NCI-H82 (cell line): ENCODE measurements around the gene RAB11FIP4.

Experiments used
- DNase-seq: peaks from one replicate; lab custom pipeline; 2025; lab: John Stamatoyannopoulos, UW

Gene RAB11FIP4

DNA sequence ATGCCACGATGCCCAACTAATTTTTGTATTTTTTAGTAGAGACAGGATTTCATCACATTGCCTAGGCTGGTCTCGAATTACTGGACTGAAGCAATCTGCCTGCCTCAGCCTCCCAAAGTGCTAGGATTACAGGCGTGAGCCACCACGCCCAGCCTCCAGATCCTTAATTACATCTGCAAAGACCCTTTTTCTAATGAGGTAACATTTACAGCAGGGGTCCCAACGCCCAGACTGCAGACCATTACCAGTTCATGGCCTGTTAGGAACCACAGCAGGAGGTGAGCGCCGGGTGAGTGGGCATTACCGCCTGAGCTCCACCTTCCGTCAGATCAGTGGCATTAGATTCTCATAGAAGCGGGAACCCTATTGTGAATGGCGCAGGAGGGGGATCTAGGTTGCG is 4.0 kb upstream of the RAB11FIP4 start:
- no peak for DNase-seq

DNA sequence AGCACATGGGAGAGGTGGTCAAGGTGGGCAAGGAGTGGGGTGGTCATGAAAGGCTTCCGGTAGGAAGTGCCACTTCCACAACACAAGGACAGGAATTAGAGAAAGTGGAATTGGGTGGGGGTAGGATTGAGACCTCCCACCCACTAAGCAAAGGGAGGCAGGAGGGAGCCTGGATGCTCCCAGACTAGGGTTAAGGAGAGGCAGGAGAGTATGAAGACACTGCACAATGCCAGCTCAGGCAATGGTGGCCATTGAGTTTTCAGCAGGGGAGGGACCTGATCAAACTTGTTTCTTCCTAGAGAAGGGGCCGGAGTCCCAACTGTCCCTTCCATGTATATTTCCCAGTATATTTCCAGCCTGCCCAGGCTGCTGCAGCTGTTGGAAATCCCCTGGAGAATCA is 3.1 kb upstream of the RAB11FIP4 start:
- DNase-seq = no peak

DNA sequence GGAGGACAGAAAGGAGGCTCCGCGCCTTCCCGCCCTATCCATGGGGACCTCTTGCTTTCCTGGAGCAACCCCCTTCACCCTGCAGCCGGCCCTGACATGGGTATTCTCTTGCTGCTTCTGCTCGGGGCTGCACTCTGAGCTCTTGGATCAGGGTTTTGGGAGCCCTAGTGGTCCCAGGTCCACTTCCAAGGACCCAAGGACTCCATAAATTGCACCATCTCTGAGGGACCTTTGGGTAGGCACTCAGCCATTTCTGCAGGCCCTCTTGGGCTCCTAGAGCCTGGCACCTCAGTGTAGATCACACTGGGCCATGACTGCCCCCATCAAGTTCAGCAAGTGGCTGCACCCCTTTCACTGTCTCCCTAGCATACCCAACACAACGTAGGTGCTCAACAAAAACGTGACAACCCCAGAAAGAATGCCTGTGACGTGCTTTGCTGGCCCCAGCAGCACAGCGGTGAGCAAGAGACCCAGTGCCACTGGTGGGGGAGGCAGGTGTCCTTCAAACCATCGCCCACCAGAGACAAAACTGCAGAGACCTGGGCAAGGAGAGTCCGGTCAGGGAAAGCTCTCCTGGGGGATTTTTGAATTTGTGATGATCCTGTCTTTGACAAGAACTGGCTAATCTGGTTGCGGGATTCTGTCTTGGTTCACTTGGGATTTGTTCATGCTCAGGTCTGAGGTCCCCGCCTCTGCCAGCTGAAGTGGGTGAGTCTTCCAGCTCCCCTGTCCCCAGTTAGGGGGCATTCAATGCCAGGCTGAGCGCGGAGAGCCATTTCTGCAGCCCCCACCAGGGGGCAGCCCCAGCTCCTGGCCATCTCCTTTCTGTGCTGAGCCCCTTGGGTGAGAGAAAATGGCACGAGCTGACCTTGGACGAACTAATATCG is 2.5 kb upstream of the RAB11FIP4 start:
- DNase-seq = peak; percentile 68

DNA sequence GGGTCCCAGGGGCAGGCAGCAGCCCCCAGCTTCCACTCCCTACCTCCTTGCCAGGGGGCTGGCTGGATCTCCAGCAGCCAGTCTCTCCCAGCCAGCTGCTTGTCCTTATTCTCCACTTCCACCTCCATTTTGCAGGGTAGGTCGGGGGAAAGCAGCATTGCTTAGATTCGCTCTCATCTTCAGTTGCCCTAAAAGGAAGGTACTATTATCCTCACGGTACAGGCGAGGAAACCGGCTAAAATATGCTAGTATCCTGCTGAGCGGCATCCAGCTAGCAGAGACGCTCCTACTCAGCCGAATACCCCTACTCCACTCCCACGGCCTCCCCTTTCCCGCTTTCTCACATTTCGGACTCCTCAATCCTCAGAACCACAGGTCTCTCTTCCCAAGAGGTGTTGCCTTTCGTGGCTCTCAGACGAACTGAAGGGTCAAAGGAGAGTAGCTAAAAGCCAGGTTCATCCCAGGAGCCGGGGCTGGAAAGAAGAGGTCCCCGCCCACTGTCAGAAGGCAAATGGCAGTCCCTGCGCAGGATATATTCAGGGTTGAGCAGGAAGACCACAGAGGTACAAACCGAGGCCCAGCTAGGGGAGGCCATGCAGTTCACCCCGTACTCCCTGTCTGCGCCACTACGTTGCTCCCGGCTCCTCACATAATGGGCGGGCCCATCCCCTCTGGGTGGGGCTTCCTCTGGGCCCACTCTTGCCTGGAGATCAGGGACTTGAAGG is 1.7 kb upstream of the RAB11FIP4 start:
- DNase-seq = no peak

DNA sequence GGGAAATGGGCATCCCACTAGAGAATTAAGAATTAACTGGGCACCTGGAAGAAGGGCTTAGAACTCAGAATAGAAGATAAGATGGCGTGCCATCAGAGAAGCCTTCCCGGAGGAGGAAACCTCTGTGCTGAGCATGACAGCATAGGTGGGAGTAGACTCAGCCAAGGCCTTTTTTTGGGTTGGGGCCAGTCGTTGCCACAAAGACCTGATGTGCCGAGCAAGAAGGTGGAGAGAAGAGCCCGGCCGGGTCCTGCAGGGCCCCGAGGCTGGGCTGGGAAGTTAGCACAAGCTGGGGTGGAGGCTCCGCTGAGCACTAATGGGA is 1.1 kb upstream of the RAB11FIP4 start:
- no peak for DNase-seq

DNA sequence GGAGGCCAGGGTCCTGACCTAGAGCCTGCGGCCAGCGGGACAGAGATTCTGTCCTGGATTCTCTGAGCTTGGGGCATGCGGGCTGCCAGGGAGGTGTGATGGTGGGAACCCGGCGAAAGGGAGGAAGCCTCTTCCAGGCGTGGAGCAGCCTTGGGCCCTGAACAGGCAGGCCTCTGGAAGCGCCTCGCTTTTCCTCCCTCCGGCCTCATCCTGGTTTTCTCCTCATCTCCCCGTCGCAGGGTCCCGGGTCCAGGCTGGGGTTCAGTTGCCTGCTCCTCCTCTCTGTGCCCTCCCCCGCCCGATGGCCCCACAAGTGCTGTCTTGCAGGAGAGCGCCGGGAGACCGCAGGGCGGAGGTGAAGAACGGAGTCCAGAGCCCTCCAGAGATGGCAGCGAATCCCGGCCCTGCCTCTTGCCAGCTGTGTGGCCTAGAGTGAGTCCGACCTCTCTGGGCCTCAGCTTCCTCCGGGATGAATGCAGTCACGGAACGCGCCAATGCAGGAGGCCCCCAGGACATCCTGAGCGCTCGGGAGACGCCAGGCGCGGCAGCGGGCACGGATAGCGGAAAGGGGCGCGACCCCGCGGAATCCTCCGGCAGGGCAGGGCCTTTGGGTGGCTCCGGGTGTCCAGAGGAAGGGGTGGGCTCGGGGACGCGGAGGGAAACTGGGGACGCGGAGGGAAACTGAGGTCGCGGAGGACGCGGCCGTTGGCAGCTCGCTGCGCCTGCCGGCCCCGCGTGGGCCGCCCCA is 553 bp upstream of the RAB11FIP4 start:
- peak; percentile 52 for DNase-seq

DNA sequence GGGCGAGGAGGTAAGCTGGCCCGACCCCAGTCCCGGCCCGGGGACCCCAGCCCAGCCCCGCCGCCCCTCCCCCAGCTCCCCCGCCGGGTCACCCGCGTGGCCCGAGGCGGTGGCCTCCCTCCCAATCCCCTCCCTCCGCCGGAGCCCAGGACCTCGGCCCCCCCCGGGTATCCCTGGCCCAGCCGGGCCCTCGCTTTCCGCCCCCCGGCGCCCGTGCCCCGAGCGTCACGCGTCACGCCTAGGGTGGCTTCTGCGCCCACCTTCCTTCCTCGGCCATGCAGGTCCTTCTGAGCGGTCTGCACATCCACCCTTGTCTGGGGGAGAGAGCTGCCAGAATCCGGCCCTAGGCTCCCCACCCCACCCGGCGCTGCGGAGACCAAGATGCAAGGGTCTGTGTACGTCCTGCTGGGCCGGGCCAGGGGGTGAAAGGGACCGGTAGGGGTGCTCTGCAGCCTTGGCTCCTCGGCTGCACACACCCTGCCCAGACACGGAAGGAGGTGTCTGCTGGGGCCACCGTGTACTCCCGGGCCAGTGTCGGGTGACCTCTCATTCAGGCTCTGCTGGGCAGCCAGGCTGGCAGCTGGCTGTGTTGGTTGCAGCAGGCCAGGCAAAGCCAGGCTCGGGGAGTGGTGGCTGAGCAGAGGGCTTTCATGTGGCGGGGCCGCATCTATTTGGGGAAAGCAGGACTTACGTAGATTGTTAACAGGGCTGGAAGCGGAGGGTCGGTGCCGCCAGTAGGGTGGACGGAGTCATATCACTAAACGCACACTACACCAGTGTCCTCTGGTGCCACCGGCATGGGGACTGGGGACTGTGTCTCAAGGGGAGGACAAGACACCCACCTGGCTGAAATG is 754 bp downstream of the RAB11FIP4 start:
- peak; percentile 48 for DNase-seq

DNA sequence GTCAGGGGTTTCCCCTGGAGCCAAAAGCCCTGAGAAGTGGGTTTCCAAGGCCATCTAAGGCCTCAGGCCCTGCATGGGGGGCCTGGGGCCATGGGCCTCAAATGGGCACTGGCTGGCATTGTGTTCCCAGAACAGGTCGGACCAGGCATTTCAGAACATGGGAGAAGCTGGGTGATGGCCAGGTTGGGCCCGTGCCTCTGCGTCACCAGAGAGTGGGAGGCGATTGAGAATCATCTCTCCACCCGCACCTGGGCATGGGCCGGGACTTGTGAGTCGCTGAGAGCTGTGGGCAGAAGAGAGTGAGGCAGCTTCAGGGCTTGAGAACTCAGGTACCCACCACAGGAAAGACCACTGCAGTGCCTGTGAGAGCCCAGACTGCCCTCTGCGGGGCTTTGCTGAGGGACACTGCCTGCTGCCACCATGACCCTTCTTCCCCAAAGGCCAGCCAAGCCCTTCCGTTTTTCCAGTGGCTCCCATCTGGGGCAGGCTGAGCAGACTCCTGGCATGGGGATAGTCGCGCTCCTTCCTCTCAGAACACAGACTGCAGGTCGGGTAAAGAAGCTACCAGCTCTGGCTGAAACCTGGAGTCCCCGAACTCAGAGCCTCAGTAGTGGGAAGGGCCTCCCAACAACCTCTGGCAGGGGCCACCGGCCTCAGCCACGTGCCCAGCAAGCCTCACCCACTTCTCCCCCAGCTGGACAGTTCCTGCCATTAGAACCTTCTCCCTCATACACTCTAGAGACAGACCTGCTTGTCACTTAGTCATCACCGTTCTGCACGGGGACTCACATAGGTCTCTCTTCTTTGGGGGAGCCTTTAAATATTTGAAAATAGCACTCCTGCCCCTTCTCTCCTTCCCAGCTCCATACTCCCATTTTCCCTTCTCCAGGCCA is 1.6 kb downstream of the RAB11FIP4 start:
- DNase-seq = no peak

DNA sequence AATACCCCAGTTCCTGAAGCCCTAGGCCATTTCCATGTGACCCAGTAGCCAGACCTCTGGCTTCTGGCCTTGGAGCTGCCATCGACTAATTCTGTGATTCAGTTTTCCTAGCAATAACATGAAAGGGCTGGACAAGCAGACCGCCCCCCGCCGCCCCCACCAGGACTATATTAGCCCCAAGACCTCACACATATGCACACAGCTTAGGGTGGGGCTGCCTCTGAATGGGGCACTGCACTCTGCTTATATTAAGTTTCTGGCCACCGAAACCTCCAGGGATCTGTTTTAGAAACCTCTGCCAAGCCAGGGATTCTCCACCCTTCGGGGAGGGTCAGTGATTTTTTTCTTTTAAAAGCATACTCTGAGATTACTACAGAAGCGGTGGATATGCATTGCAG is 2.3 kb downstream of the RAB11FIP4 start:
- DNase-seq = no peak

DNA sequence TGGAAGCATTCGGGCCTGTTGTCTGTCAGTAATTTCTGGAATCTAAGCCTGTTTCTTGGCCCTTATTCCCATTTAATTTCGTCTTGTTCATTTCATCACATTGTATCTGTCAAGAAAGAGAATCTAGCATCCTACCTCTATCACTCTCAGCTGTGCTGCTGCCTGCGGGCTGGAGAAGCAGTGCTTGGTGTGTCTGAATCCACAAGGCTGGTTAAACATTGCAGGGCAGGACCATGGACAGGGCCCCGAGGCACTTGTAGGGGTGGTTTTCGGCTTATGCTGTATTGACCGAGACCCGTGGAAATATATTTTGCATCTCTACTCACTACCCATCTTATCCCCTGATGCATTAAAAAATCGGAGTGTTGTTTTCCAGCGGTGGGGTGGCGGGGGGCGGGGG is 3.1 kb downstream of the RAB11FIP4 start:
- DNase-seq = no peak

DNA sequence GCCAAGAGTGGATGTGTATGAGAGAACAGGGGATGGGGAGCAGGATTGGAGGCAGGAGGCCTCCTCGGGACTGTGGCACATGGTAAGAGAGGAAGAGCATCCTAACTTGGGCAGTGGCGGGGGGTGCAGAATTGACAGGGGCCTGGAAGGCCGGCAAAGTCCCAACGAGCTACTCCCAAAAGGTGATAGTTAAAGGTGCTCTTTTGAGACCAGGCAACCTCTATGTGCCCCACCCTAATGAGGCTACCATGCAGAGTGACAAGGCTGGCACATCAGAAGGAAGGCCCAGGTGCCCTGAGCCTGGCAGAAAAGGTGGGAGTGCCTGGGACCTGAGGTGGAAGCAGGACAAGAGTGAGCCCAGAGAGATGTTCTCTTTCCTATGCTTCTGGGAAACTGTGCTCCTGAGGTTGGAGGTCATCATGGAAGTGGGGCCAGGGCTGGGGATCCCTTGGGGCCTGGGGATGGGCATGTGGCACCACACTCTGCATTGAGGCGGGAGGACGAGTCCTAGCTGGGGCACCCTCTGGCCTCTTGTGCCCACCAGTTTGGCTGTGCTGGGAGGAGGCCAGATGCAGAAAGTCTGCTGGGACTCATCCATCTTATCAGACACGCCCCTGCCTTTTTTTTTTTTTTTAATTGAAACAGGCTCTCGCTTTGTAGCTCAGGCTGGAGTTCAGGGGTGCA is 5.9 kb downstream of the RAB11FIP4 start:
- DNase-seq = no peak

DNA sequence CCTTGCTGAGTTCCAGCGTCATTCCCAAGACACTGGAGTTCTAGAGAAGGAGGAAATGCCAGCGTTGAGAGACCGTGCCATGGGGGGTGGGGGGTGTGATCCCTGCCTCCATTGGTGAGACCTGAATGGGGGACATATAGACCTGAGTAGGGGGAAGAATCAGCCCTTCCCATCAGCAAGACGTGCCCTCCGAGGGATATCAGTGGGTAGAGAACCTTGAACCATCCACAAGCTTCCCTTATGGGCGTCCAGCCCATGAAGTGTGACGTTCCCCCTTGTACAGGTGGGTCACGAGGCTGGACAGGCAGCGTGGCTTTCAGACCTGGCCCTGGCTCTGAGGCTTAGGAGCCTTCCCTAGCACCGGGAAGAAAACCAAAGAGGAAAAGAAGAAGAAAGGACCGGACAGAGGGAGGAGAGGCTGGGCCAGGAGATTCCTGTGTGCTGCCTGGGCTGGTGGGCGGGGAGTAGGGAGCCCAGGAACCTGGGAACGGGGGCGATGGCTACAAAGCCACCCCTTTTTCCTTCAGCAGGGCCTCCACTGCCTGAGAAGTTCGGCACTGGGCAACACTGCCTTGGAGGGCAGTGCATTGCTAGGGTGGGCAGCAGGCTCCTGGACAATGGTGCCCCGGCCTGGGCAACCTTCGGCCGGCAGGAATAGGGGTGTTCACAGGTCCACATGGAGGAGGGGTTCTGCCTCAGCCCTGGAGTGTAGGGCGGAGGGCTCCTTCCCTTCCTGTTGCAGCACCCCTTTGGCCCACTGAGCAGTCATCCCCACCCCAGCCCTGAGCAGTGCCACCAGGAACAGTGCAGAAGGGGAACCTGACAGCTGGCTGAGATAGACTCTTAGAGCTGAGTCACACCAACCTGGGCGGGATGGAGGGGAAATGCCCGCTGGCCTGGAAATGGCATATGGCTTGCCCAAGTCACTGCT is 7.2 kb downstream of the RAB11FIP4 start:
- no peak for DNase-seq

DNA sequence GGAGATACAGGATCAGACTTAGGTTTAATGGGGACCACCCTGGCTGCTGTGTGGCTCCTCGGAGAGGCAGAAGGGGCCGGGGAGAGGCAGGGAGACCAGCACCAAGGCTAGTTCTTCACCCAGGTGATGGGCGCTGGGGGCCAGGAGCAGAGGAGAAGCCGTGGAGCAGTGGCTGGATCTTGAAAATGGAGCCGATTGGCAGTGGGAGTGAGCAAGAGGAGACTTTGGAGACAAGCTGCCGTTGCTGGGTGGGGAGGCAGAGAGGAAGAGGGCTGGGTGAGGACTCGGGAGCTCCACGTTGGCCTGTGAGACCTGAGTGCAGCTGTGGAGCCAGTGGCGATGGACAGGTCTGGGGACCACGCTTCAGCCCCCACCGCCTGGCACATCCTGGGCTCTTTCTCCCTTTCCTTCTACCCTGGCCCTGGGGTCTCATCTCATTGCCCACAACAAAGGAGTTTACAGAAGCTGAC is 9.0 kb downstream of the RAB11FIP4 start:
- no peak for DNase-seq

DNA sequence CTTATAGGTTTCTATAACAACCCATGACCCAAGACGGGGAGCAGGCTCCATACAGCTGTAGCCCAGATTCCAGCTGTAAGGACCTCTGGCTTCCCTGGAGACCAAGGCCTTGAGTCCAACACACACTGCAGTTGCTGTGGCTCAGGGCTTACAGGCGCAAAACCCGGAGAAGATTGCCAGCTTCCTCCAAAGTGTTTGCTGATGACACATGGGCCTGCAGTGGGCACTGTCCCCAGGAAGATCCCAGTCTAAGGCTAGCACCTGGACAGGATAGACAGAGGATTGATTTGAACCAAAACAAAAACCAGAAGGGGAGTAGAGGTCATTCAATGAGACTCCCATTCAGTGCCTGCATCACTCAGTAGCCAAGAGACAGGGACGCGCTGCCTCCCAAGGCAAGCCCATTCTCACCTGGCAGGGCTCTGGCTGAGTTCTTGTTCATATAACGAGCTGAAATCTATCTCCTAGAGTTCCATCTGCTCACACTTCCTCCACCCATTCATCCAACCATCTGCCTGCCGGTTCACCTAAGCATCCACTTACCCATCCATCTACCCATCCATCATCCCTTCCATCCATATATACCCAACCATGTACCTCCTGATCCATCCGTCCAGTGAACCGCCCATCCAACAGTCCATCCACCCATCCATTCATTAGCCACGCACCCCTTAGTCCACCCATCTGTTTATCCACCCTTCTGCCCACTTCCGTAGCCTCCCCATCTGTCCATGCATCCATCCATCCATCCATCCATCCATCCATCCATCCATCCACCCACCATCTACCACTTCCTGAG is 10.2 kb downstream of the RAB11FIP4 start:
- no peak for DNase-seq

DNA sequence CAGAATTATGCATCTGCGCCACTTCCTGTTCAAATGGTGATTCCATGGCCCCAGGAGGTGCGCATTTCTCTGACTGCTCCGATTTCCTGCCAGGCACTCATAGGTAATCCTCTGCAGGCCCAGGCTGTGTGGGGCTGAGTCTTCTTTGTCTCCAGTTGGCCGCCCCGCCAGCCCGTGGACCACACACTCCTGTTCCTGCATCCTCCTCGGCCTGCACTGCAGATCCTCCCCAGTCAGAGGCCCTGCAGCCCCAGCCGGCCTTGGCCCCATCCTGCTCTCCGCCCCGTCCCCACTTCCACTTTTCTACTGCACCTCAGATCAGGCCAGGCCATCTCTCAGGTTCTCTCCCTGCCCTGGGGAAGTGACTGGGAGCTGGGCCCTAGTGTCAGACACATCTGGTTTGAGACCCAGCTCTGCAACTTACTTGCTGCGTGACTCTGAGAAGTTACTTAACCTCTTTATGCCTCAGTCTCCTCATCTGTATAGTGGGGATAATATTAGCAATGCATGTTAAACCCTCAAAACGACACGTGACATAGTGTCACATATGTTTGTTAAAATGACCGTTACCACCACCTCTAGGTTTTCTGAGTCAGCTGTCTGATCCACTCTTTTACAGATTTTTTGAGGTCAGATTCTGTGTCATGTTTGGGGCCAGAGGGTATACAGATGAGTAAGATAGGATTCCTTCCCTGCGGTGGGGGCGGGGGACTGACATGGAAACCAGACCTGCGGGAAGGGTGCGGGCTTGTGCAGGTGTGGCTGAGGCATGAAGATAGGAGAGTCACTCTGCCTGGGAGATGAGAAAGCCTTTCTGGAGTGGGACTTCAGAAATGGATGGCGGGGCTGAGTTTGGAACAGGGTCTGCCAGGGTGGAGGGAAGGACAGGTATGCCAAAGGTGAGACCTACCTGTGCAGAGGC is 12.8 kb downstream of the RAB11FIP4 start:
- DNase-seq = no peak

DNA sequence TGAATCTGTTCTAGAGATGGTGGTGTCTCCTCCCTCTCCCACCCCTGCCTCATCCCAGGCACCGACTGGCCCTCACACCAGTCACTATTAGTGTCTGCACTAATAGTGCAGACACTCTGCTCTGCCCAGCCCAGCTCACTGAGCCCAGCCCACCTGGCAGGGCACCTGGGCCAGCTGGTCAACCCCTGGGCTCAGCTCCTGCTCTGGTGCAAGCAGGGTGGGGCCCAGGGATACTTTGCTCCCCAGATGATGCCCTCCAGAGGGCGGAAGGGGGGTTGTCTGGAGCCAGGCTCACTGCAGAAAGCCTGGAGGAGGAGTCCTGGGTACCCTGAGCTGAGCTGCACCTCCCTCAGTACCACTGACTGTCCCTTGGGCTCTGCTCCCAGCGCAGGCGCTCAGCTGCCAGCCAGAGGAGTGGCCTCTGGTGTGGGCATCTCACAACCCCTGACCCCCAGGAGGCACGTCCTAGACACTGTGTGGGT is 14.5 kb downstream of the RAB11FIP4 start:
- no peak for DNase-seq

DNA sequence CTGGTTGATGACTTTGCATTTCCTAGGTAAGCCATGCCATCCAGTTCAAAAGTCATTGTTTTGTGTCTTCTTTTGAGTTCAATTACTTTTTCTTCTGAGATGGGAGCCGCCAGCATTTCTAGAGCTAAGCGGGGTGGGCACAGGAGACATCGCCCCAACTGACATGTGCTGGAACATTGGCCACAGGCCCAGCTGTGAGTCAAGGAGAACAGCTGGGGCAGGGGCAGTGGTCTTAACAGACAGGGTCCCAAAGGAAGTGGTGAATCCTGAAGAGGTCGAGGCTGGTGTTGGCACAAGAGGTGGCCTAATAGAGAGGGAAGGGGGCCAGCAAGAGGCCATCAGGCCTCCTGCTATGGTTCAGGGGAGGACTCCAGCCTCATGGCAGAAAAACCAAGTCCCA is 17.1 kb downstream of the RAB11FIP4 start:
- no peak for DNase-seq
